H7 (cell line): ENCODE results near the gene COG5. TPM values are rescaled to one million over a fixed set of nuclear protein-coding genes. Genes with fewer than 3 reads are reported as not detected.

Experiments
- DNase-seq: peaks from one replicate; pipeline ENCODE4 v3.0.0; 2012
- H3K27me3 ChIP-seq: 2 replicates; pipeline ENCODE4 v1.6.0; 2011; ENCODE audit warnings: mild to moderate bottlenecking, low read length; ENCODE audit not compliant: control insufficient read depth, insufficient read depth
- H3K36me3 ChIP-seq: replicated peaks from 2 replicates; pipeline ENCODE4 v1.5.1; 2011; ENCODE audit warnings: low read length; ENCODE audit not compliant: control insufficient read depth, insufficient read depth
- H3K4me3 ChIP-seq: 2 replicates; pipeline ENCODE4 v1.5.1; 2011; ENCODE audit warnings: low read depth, mild to moderate bottlenecking, control low read depth, low read length, moderate library complexity; ENCODE audit not compliant: insufficient read depth
- total RNA-seq: library from RNA; depleted of rRNA; stranded (reverse); fragments of >200 nt; shearing (Covaris generic); gene quantifications from 2 replicates; pipeline ENCODE4 v1.2.3, GENCODE V29; 2014

The COG5 gene
- total RNA-seq, 1 experiment from 2014 or later, result 13.5 TPM

DNA sequence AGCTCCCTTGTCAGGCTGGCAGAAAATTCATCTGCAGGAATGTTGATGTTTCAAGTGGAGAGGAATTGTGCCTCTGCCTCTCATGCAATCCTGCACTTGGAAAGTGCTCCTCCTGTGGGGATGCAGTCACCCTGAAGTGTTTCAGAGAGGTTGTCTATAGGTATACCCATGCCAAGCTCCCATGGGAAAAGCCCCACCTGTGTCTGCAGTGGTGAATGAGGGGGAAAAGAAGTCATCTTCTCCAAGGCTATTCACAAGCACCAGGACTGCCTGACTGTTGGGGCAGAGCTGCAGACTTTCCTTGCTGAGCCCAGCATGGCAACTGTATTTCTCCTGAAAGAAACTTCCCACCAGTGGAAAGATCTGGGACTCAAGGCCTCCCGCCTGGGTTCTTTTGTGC is 58.4 kb downstream of the COG5 start:
- no peaks in the 10 kb centered on the region for H3K27me3 ChIP-seq
- no peak overlapping the region for H3K4me3 ChIP-seq
- H3K36me3 ChIP-seq, result no peaks in the 10 kb centered on the region
- DNase-seq, result no peak

DNA sequence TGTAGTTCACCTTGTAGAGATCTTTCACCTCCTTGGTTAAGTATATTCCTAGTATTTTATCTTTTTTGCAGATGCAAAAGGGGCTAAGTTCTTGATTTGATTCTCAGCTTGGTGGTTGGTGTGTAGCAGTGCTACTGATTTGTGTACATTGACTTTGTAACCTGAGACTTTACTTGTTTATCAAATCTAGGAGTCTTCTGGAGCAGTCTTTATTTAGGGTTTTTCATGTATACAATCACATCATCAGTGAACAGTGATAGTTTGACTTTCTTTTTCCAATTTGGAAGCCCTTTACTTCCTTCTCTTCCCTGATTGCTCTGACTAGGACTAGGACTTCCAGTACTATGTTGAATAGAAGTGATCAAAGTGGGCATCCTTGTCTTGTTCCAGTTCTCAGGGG is 60.0 kb downstream of the COG5 start:
- Histone ChIP-seq H3K4me3 (no peak overlapping the region), H3K27me3 (no peaks in the 10 kb centered on the region), H3K36me3 (no peaks in the 10 kb centered on the region)
- no peak for DNase-seq

DNA sequence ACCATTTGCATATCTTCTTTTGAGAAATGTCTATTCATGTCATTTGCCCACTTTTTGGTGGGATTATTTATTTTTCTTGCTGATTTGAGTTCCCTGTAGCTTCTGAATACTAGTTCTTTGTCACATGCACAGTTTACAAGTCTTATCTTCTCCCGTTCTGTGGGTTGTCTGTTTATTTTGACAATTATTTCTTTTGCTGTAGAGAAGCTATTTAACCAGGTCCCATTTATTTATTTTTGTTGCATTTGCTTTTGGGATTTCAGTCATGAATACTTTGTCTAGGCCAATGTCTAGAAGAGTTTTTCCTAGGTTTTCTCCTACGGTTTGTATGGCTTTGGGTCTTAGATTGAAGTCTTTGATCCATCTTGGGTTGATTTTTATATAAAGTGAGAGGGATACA is 60.9 kb downstream of the COG5 start:
- Histone ChIP-seq H3K27me3 (no peaks in the 10 kb centered on the region), H3K4me3 (no peak overlapping the region), H3K36me3 (no peaks in the 10 kb centered on the region)
- DNase-seq, result no peak

DNA sequence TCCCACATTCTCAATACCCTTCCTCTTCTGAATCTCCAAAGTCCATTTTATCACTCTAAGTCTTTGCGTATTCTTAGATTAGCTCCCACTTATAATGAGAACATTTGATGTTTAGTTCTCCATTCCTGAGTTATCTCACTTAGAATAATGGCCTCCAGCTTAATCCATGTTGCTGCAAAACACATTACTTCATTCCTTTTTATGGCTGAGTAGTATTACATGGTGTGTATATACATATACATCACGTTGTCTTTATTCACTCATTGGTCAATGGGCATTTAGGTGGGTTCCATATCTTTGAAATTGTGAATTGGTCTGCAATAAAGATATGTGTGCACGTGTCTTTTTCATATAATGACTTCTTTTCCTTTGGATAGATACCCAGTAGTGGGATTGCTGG is 61.6 kb downstream of the COG5 start:
- Histone ChIP-seq H3K36me3 (no peaks in the 10 kb centered on the region), H3K27me3 (no peaks in the 10 kb centered on the region)
- no peak for DNase-seq

DNA sequence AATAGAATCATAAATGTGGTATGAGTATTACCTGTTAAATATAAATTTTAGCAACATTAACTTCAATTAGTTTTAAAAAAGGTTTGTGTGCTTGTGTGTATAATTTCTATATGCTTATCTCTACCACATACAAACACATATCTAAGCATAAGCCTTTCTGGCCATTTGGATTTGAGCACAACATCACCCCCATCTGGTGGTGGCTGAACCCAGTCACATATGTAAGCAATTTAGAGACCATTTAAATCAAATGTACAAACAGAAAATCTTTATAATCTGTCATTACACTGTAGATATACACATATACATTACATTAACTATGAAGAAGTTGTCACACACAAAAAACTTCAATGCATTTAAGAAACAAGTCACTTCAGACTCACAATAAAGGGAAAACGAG is 62.1 kb downstream of the COG5 start:
- DNase-seq, result peak; percentile 16
- Histone ChIP-seq H3K27me3 (no peaks in the 10 kb centered on the region), H3K36me3 (no peaks in the 10 kb centered on the region), H3K4me3 (no peak overlapping the region)

More for the DNA sequence above, 61.6 kb downstream of the COG5 start:
- no peak overlapping the region for H3K4me3 ChIP-seq

DNA sequence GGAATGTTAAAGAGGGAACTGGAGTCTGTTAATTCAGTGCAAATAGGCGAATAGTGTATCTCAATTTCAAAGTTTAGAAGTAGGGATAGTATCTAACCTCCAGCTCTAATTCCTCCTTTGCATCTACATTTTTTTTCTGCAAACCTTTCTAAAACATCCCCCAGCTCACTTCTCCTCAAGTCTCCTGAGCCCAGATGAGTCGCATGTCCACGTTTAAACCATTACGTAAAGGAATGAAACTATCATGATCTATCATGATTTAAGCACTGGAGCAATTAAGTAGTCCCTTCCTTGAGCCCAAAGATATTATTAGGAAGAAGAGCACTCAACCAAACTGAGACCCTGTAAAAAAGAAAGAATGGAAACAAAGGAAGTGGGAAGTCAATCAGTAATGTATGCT is 64.0 kb downstream of the COG5 start:
- Histone ChIP-seq H3K27me3 (no peaks in the 10 kb centered on the region), H3K4me3 (no peak overlapping the region), H3K36me3 (no peaks in the 10 kb centered on the region)
- no peak for DNase-seq

DNA sequence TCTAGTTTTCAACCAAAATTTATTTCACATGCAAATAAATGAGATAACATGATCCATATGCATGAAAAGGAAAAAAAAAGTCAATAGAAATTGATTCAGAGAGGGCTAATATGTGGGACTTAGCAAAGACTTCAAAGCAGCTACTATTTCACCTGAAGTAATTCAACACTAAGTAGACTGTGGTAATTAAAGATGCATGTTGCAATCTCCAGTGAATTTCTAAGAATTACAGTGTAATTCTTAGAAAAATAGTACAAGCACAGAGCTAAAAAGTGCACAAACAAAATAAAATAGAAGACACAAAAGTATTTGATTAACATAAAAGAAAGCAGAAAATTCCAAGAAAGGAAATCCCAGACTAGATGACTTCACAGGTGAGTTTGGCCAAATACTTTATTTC is 68.2 kb downstream of the COG5 start:
- no peaks in the 10 kb centered on the region for H3K27me3 ChIP-seq
- H3K36me3 ChIP-seq, result no peaks in the 10 kb centered on the region
- DNase-seq, result no peak

DNA sequence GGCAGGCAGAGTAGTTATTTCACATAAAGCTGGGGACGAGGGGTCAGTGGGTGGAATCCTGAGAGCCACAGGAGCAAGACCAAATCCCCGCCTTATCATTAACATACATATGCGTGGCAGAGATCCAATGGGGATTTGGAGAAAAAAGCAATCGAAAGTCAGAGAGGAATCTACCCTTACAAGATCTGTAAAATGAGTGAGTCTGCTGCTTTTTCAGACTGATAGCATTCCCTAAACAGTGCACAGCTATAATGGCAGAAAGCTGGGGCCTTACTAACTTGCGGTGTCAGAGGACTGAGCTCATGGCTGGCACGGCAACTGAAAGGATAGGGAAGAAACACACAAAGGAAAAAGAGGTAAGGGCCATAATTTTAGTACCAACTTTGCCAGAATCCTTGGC is 68.8 kb downstream of the COG5 start:
- Histone ChIP-seq H3K27me3 (no peaks in the 10 kb centered on the region), H3K36me3 (no peaks in the 10 kb centered on the region), H3K4me3 (no peak overlapping the region)
- DNase-seq, result no peak

More for the DNA sequence above, 68.2 kb downstream of the COG5 start:
- no peak overlapping the region for H3K4me3 ChIP-seq

DNA sequence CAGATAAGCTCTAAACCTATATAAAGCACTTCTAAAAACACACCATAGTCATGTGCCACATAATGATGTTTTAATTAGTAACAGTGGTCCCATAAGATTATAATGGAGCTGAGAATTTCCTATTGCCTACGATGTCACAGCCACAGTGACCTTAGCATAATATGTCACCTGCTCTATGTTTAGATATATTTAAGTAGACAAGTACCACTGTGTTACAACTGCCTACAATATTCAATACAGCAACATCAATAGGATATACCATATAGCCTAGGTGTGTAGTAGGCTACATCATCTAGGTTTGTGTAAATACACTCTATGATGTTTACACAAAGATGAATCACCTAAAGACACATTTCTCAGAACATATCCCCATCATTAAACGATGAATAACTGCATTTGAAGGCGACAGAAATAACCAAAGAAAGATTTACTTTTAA is 69.4 kb downstream of the COG5 start:
- H3K4me3 ChIP-seq, result no peak overlapping the region
- DNase-seq, result no peak
- H3K36me3 ChIP-seq, result no peaks in the 10 kb centered on the region
- H3K27me3 ChIP-seq, result no peaks in the 10 kb centered on the region

DNA sequence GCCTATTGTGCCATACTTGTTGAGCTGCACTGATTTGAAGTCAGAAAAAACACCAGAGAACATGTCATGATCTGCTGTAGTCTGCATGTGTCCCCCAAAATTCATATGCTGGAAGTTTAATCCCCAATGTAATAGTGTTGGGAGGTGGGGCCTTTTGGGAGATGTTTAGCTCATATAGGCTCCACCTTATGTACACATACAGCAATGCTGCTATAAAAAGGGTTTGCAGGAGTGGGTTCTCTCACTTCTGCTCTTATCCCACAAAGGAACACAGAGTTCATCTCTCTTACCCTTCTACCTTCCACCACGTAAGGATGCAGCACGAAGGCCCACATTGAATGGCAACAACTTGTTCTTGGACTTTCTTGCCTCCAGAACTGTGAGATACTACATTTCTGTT is 70.8 kb downstream of the COG5 start:
- DNase-seq, result no peak
- no peaks in the 10 kb centered on the region for H3K36me3 ChIP-seq
- no peaks in the 10 kb centered on the region for H3K27me3 ChIP-seq
- H3K4me3 ChIP-seq, result no peak overlapping the region

DNA sequence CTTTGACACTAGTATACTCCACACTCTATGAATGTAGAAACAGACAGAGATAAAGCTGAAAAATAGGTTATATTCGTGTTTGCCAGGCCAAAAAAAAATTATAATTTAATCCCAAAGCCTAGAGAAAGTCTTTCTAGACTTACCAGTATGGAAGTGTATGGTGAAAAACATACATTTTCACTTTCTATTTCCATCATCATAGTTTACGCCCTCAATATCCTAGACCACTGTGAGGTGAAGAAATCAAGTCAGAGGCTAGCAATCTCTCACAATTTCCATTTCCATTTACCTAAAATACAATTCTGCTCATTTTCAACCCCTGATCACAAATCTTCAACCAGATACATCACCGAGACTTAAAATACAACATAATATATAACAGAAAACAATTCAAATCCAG is 77.7 kb downstream of the COG5 start:
- no peak overlapping the region for H3K4me3 ChIP-seq
- DNase-seq, result no peak
- H3K36me3 ChIP-seq, result no peaks in the 10 kb centered on the region
- no peaks in the 10 kb centered on the region for H3K27me3 ChIP-seq

DNA sequence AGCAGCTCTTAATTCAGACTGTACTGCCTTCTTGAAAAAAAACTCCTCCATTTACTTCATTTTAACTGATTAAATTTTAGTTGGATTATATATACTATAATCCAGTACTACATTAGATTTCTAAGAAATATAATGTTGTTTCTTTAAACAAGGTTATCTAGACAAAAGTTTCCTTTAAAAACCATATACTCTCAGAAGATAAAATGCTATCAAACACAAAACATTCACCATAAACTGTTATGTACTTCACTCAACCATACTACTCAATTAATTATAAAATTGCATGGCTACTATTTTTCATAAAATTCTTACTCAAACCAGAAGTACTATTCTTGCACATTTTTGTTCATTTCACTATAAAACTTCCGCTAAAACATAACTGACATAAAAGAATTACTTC is 81.1 kb downstream of the COG5 start:
- no peaks in the 10 kb centered on the region for H3K27me3 ChIP-seq
- DNase-seq, result no peak
- no peak overlapping the region for H3K4me3 ChIP-seq
- H3K36me3 ChIP-seq, result no peaks in the 10 kb centered on the region

DNA sequence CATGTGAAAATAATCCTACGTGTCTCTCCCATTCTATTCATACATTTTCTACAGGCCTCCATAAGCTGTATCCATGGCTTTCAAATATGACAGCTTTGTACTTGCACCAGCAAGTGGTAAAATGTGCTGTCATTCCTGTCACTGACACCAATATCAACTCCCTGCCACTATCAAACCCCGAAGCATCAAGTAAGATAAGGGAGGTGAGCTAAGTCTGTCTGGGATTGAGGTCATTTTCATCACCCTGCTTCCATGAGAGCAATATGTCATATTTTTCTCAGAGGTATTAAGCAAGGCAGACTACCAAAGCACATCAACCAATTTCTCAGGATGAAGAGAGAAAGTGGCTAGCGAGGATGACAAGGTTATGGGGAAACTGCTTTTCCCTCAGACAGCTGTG is 82.8 kb downstream of the COG5 start:
- H3K27me3 ChIP-seq, result no peaks in the 10 kb centered on the region
- no peak overlapping the region for H3K4me3 ChIP-seq
- H3K36me3 ChIP-seq, result no peaks in the 10 kb centered on the region
- no peak for DNase-seq

DNA sequence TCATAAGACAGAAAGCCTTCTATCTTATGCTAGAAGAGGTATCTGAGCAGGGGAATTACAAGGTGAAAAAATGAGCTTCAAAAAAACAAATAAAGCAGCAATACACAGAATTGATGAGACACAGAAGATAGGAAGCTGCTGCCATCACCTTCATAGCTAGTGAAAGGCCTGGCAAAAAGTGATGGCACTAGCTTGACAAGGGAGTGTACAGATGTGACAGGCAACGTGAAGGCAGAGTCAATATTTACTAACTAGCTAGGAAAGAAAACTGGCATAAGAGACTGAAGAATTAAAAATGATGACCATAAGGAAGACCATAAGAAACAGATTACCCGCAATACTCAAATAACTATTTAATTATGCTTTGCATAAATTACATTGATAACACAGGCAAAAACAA is 84.4 kb downstream of the COG5 start:
- DNase-seq, result no peak
- H3K36me3 ChIP-seq, result no peaks in the 10 kb centered on the region
- no peak overlapping the region for H3K4me3 ChIP-seq
- no peaks in the 10 kb centered on the region for H3K27me3 ChIP-seq

DNA sequence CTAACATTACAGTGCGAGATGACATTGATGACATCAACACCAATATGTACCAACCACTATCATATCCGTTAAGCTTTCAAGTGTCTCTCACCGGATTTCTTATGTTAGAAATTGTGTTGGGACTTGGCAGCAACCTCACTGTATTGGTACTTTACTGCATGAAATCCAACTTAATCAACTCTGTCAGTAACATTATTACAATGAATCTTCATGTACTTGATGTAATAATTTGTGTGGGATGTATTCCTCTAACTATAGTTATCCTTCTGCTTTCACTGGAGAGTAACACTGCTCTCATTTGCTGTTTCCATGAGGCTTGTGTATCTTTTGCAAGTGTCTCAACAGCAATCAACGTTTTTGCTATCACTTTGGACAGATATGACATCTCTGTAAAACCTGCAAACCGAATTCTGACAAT is 89.6 kb downstream of the COG5 start:
- no peaks in the 10 kb centered on the region for H3K27me3 ChIP-seq
- H3K4me3 ChIP-seq, result no peak overlapping the region
- no peak for DNase-seq
- H3K36me3 ChIP-seq, result no peaks in the 10 kb centered on the region

DNA sequence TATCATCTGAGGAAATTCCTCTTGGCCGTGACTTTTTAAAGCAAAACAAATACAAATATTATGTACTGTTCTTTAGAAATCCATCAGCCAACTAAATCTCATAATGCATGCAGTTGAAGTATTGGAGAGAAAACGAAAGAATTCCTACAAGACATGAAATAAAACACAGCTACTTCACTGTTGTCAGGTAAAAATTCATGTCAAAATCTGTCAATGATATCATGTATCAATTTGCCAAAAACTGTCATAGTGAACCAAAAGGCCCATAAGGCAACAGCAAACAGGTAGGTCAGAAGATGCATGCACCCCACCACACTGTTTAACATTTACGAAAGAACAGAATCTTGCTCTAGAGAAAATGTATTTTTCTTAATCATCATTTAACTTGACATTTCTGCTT is 91.6 kb downstream of the COG5 start:
- Histone ChIP-seq H3K4me3 (no peak overlapping the region), H3K27me3 (no peaks in the 10 kb centered on the region), H3K36me3 (no peaks in the 10 kb centered on the region)
- no peak for DNase-seq
